T-helper 2 cell treated with Interferon-gamma antibody and Interleukin-4, amounts not matched to agents 5 μg/mL and 100 μg/mL, for 36 hours (primary cell): ENCODE results near the gene VMO1.
A peak's percentile ranks its signal among the peaks of the same experiment; 100 is the strongest.

Source experiments
- DNase-seq: peaks from one replicate; pipeline ENCODE4 v3.0.0; 2021; ENCODE audit warnings: low spot score
- H3K27ac Mint-ChIP-seq: one replicate; pipeline ENCODE4 v1.8.0; 2021; ENCODE audit warnings: mild to moderate bottlenecking, mixed read lengths
- H3K27me3 Mint-ChIP-seq: one replicate; pipeline ENCODE4 v1.8.0; 2021; ENCODE audit warnings: low read depth, mixed read lengths
- H3K36me3 Mint-ChIP-seq: one replicate; pipeline ENCODE4 v1.8.0; 2021; ENCODE audit warnings: low read depth, mixed read lengths
- H3K4me1 Mint-ChIP-seq: one replicate; pipeline ENCODE4 v1.8.0; 2021; ENCODE audit warnings: low read depth, mixed read lengths
- H3K4me3 Mint-ChIP-seq: one replicate; pipeline ENCODE4 v1.8.0; 2022; ENCODE audit warnings: mild to moderate bottlenecking, moderate library complexity, mixed read lengths
- H3K9me3 Mint-ChIP-seq: one replicate; pipeline ENCODE4 v1.8.0; 2021; ENCODE audit warnings: mixed read lengths

The VMO1 gene

DNA sequence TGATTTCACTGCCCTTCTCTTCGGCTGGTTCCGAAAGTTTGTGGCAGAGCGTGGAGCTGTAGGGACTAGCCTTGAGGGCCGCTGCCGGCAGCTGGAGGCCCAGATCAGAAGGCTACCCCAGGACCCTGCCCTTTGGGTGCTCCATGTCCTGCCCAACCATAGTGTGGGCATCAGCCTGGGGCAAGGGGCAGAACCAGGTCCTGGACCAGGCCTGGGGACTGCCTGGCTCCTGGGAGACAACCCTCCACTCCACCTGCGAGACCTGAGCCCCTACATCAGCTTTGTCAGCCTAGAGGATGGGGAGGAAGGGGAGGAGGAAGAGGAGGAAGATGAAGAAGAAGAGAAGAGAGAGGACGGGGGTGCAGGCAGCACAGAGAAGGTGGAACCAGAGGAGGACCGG is 45.6 kb downstream of the VMO1 start:
- Mint-ChIP-seq H3K4me1 (peaks cover 20% of the 10 kb centered on the region), H3K4me3 (peak overlapping the region; percentile 87), H3K36me3 (no peaks in the 10 kb centered on the region), H3K27ac (no peak overlapping the region), H3K9me3 (no peaks in the 10 kb centered on the region), H3K27me3 (peaks cover 37% of the 10 kb centered on the region)
- no peak for DNase-seq

DNA sequence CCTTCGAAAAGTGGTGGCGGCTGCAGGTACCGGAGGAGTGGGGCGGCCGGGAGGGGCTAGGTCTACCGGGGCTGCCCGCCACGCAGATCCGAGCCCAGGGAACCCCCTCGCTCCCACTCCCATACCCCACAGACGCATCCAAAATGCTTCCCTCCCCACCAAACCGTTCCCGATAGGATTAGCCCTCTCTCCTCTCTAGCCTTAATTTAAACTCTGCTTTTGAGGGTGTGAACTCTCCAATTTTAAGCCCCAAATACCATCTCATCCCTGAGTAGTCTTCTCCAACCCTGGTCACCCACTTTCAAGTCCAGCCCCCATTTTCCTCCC is 46.2 kb downstream of the VMO1 start:
- Mint-ChIP-seq H3K4me1 (peaks cover 17% of the 10 kb centered on the region), H3K4me3 (peak overlapping the region; percentile 87), H3K27ac (peak overlapping the region; percentile 42), H3K27me3 (peaks cover 37% of the 10 kb centered on the region), H3K36me3 (no peaks in the 10 kb centered on the region), H3K9me3 (no peaks in the 10 kb centered on the region)
- DNase-seq: no peak

DNA sequence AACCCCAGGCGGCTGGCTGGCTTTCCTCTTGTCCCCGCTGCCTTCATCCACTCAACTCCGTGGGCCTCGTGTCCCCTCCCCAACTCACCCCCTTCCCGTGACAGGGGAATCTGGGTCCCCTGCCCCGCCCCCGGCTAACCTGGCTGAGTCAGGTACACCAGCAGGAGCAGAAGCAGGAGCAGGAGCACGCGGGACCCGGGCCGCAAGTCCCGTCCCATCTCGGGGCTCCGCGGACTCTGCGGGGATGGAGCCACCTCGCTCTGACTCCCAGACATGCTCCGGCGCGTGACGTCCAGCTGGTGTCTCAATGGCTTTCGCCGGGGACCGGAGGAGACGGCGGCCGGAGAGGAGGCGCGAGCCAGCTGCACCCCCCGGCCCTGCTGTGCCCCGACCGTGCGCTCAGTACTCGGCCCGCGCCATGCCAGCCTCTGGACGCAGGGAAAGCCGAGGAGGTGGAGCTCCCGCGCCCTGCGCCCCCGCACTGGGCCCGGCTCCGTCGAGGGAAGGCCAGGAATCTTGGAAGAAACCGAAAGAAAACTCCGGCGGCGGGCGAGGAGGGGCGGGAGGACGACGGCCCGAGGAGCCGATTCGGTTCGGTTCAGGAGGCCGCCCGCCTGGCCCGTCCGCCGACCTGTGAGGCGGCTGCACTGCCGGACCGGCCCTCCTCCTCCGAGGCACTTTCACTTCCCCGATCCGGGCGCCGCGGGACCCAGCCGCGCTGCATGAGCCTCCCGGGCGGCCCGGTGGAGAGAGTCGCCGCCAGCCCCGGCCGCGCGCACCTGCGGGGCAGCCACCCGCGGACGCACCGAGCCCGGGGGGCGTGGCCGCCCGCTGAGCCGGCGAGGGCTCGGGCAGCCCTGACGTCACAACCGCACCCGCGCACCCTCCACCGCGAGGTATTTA is 46.8 kb downstream of the VMO1 start, which contains the start of the genes CXCL16 and ZMYND15:
CXCL16 (minus strand) TSS at position 807 of the 903 bp plus-strand sequence; CDS start at position 218, 589 bp downstream.
ZMYND15 (plus strand) TSS at position 712 of the 903 bp plus-strand sequence. CDS start 716 bp downstream, outside the sequence.
- Mint-ChIP-seq H3K36me3 (no peaks in the 10 kb centered on the region), H3K4me1 (peaks cover 18% of the 10 kb centered on the region), H3K27ac (peak within 1 kb of the TSS; percentile 42), H3K27me3 (peaks cover 37% of the 10 kb centered on the region), H3K4me3 (peak within 1 kb of the TSS; percentile 87), H3K9me3 (no peaks in the 10 kb centered on the region)
- peak; percentile 49 for DNase-seq

DNA sequence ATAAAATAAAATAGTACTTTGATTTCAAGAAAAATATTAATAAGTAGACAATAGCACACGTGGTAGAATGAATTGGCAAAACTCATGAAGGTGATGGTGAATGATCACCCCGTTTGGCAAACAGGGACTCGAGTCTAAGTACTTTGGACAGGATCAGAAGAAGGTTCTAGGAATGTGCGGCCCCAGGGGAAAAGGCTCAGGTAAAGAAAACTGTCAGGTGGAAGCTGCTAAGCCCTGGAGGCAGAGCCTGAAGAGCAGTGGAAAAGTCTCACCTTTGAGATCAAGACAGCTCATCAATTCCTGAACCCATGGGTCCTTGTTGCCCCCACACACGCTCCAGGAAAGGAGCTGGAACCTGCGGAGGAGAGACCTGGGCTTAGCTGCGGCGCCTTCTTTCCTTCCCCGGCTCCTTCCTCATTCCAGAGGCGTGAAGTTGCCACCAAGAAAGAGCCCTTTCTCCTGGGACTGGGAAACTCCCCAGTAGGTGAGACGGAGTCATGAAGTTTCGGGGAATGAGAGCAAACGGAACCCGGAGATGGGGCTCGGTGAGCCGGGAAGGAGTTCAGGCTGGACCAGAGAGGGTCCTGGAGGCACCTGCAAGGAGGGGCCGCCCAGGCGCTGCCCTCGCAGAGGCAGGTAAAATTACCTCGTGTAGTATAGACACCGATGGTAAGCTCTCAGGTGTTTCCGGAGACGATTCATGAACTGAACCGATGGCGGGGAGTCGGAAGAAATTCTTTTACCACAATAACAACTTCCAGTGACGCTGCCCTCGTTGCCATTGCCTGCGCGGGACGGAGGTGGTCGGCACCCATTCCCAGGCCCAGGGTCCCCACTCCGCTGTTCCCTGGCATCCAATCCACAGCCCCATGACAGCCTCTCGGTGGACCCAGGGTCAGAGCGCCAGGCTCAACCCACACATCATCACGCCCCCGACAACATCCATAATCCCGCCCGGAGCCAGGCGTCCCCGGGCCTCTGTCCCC is 47.7 kb downstream of the VMO1 start:
- no peak for DNase-seq
- Mint-ChIP-seq H3K36me3 (peaks cover 2% of the 10 kb centered on the region), H3K27ac (no peak overlapping the region), H3K9me3 (no peaks in the 10 kb centered on the region), H3K27me3 (peaks cover 33% of the 10 kb centered on the region), H3K4me1 (peaks cover 20% of the 10 kb centered on the region), H3K4me3 (peak overlapping the region; percentile 82)

DNA sequence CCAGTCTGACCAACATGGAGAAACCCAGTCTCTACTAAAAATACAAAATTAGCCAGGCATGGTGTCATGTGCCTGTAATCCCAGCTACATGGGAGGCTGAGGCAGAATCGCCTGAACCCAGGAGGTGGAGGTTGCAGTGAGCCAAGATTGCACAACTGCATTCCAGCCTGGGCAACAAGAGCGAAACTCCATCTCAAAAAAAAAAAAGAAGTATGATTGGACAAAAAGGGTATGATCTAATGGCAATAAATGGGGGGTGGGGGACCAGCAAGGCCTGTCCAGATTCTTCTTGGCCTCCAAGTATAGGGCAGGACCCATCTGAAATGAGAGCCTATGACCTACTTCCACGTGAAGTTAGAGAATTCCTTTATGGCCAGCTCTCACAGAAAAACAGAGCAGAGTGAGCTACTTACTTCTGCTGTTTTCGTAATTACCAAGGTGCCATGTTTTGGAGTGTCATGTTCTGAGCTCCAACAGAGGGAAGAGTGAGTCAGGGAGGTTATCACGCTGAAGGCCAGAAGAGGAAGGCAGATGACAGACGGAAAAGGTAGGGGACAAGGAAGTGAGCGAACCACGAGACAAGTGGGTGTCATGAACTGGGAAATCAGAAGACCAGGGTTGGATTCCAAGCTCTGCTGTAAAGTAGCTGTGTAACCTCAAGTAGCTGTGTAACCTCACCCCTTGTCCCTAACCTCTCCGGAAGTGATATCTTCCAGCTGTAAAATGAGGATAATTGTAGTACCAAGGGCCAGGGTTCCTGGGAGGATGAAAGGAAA is 50.1 kb downstream of the VMO1 start:
- Mint-ChIP-seq H3K36me3 (peaks cover 3% of the 10 kb centered on the region), H3K27me3 (peaks cover 26% of the 10 kb centered on the region), H3K9me3 (no peaks in the 10 kb centered on the region), H3K4me1 (peaks cover 32% of the 10 kb centered on the region), H3K4me3 (no peak overlapping the region), H3K27ac (no peak overlapping the region)
- no peak for DNase-seq
